HG02588 (cell line): ENCODE results near the gene CMSS1.
A peak's percentile ranks its signal among the peaks of the same experiment; 100 is the strongest.
"Not testable (repeated sequence)": the region's sequence is repeated elsewhere in the genome, so short reads cannot be mapped to it uniquely, and the experiment has no call there.

ENCODE experiments used
- ATAC-seq: cut with Tn5 transposase; IDR thresholded peaks from one replicate; pipeline ENCODE4 v1.9.1; 2021; ENCODE audit warnings: mild to moderate bottlenecking, moderate library complexity; ENCODE audit not compliant: unreplicated experiment

Gene CMSS1

GRCh38 chr3:100206687-100207086, 389.0 kb downstream of the CMSS1 start:
- ATAC-seq = no peak

- no peak for ATAC-seq
Measured at GRCh38 chr3:100207886-100208285, 390.2 kb downstream of the CMSS1 start.

- ATAC-seq = no peak
Measured at GRCh38 chr3:100209169-100209568, 391.5 kb downstream of the CMSS1 start.

- ATAC-seq = peak; percentile 96
Measured at GRCh38 chr3:100209948-100210771, 392.5 kb downstream of the CMSS1 start.

GRCh38 chr3:100210772-100211135, 393.1 kb downstream of the CMSS1 start:
- ATAC-seq = peak; percentile 14

GRCh38 chr3:100213891-100214573, 396.4 kb downstream of the CMSS1 start:
- no peak for ATAC-seq

GRCh38 chr3:100214574-100214964, 396.9 kb downstream of the CMSS1 start:
- ATAC-seq = no peak

- ATAC-seq = no peak
Measured at GRCh38 chr3:100216713-100217112, 399.1 kb downstream of the CMSS1 start.

GRCh38 chr3:100221159-100221558, 403.5 kb downstream of the CMSS1 start:
- no peak for ATAC-seq

- ATAC-seq = no peak
Measured at GRCh38 chr3:100225193-100225592, 407.5 kb downstream of the CMSS1 start.

GRCh38 chr3:100225883-100226282, 408.2 kb downstream of the CMSS1 start:
- no peak for ATAC-seq

- ATAC-seq = no peak
Measured at GRCh38 chr3:100226712-100227429, 409.2 kb downstream of the CMSS1 start.

GRCh38 chr3:100227511-100227921, 409.9 kb downstream of the CMSS1 start:
- no peak for ATAC-seq

- ATAC-seq = no peak
Measured at GRCh38 chr3:100228247-100228646, 410.6 kb downstream of the CMSS1 start.

- ATAC-seq = not testable (repeated sequence)
Measured at GRCh38 chr3:100229188-100229587, 411.5 kb downstream of the CMSS1 start.

GRCh38 chr3:100230710-100231109, 413.0 kb downstream of the CMSS1 start:
- ATAC-seq = no peak
